ENCODE measurements around the gene MAPK9.

- TF ChIP-seq CTCF (IDR thresholded peaks at IDR 0.05) (no peak), POLR2A (IDR thresholded peaks at IDR 0.05) (no peak), POLR2AphosphoS5 (IDR thresholded peaks at IDR 0.05) (no peak)
These were observed 42.3 kb upstream of the MAPK9 start for GRCh38 chr5:180334176-180334575.

Measured in suprapubic skin (tissue), 4 donors.